Measurements from ENCODE around the gene PPA1.
"Not testable (repeated sequence)": the region's sequence is repeated elsewhere in the genome, so short reads cannot be mapped to it uniquely, and the experiment has no call there.

Gene PPA1

GRCh38 chr10:70206762-70207161 is 26.5 kb downstream of the PPA1 start:
- DNase-seq = no peak

- DNase-seq = no peak
Observed at GRCh38 chr10:70201105-70201504, 32.1 kb downstream of the PPA1 start.

GRCh38 chr10:70198696-70199466 is 34.3 kb downstream of the PPA1 start:
- DNase-seq = no peak

- no peak for DNase-seq
Observed at GRCh38 chr10:70197235-70197945, 35.8 kb downstream of the PPA1 start.

GRCh38 chr10:70193391-70193844 is 39.8 kb downstream of the PPA1 start:
- no peak for DNase-seq

GRCh38 chr10:70192326-70192968 is 40.8 kb downstream of the PPA1 start:
- DNase-seq = no peak

GRCh38 chr10:70191972-70192305 is 41.3 kb downstream of the PPA1 start:
- DNase-seq = peak in 3 of 4 experiments; percentile 16 to 82 (median 76)

- no peak for DNase-seq
Observed at GRCh38 chr10:70191161-70191971, 41.9 kb downstream of the PPA1 start.

GRCh38 chr10:70190581-70190980 is 42.6 kb downstream of the PPA1 start:
- DNase-seq = no peak

GRCh38 chr10:70190102-70190501 is 43.1 kb downstream of the PPA1 start:
- no peak for DNase-seq

- peak in 1 of 4 experiments; percentile 41 for DNase-seq
Observed at GRCh38 chr10:70188768-70189167, 44.5 kb downstream of the PPA1 start.

- no peak for DNase-seq
Observed at GRCh38 chr10:70186571-70186970, 46.7 kb downstream of the PPA1 start.

- DNase-seq = no peak
Observed at GRCh38 chr10:70186090-70186489, 47.1 kb downstream of the PPA1 start.

GRCh38 chr10:70183304-70183703 is 49.9 kb downstream of the PPA1 start:
- DNase-seq = no peak

GRCh38 chr10:70179209-70179608 is 54.0 kb downstream of the PPA1 start:
- DNase-seq = not testable (repeated sequence)

- DNase-seq = no peak
Observed at GRCh38 chr10:70178139-70178725, 55.0 kb downstream of the PPA1 start.

- no peak for DNase-seq
Observed at GRCh38 chr10:70176441-70176840, 56.8 kb downstream of the PPA1 start.

GRCh38 chr10:70175516-70175915 is 57.7 kb downstream of the PPA1 start:
- no peak for DNase-seq

GRCh38 chr10:70174058-70174741 is 59.0 kb downstream of the PPA1 start:
- DNase-seq = peak; percentile 53 to 81 (median 66)

GRCh38 chr10:70169649-70170364 is 63.4 kb downstream of the PPA1 start:
- DNase-seq = peak; percentile 39 to 58 (median 48)

GRCh38 chr10:70169011-70169410 is 64.2 kb downstream of the PPA1 start:
- no peak for DNase-seq
